ENCODE data around the gene NEU2.

NEU2 gene

DNA sequence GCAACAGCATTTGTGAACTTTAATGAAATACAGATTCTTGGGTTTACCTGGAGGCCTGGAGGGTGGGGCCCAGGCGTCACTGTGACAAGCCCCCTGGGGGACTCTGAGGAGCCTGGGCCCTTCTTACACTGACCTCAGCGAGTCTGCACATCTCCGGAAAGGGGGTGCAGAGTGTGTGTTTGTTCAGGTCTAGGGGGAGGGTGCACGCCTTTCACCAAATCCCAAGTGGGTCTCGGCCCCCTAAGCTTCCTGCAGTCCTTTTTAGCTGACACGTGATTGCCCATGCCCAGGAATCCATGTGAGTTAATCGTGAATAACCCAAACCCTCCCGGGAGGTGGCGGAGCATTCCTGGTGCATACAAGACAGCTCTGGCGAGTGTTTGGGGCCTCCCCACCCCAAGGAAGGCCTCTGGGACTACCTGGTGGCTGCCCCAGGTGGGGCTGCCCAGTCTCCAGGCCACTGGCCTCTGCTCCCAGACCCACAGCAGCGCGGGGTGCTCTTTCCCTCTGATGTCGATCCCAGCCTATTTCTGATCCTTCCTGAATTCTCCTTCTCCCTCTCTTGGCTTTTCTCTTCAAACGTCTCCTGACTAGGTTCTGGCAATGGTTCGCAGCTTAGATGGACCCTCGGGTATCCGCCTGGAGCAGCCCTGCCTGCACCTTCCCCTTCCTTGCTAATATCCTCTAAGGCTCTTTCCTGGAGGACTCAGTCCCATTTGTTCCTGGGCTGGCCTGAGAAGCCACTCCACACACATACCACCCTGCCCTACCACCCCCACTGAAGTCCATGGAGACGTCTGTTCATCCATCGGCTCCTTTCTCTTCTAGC lies 29.4 kb upstream of the NEU2 start:
- DNase-seq (ENCODE audit: low read depth): no peak
- no peak overlapping the region for H3K4me3 ChIP-seq (ENCODE audit: low read depth, low read length)
- TF ChIP-seq, protein P1, sequence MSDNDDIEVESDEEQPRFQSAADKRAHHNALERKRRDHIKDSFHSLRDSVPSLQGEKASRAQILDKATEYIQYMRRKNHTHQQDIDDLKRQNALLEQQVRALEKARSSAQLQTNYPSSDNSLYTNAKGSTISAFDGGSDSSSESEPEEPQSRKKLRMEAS (IDR thresholded peaks at IDR 0.05; ENCODE audit: low read depth, low read length): no peak
- TF ChIP-seq, protein P2, sequence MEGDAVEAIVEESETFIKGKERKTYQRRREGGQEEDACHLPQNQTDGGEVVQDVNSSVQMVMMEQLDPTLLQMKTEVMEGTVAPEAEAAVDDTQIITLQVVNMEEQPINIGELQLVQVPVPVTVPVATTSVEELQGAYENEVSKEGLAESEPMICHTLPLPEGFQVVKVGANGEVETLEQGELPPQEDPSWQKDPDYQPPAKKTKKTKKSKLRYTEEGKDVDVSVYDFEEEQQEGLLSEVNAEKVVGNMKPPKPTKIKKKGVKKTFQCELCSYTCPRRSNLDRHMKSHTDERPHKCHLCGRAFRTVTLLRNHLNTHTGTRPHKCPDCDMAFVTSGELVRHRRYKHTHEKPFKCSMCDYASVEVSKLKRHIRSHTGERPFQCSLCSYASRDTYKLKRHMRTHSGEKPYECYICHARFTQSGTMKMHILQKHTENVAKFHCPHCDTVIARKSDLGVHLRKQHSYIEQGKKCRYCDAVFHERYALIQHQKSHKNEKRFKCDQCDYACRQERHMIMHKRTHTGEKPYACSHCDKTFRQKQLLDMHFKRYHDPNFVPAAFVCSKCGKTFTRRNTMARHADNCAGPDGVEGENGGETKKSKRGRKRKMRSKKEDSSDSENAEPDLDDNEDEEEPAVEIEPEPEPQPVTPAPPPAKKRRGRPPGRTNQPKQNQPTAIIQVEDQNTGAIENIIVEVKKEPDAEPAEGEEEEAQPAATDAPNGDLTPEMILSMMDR (IDR thresholded peaks at IDR 0.05; ENCODE audit: low read depth, low read length): no peak
- no peak for TF ChIP-seq POLR2A (IDR thresholded peaks at IDR 0.05; ENCODE audit: extremely low read depth, insufficient read length)
- TF ChIP-seq MYC (IDR thresholded peaks at IDR 0.05; ENCODE audit: low read depth, low read length): no peak

DNA sequence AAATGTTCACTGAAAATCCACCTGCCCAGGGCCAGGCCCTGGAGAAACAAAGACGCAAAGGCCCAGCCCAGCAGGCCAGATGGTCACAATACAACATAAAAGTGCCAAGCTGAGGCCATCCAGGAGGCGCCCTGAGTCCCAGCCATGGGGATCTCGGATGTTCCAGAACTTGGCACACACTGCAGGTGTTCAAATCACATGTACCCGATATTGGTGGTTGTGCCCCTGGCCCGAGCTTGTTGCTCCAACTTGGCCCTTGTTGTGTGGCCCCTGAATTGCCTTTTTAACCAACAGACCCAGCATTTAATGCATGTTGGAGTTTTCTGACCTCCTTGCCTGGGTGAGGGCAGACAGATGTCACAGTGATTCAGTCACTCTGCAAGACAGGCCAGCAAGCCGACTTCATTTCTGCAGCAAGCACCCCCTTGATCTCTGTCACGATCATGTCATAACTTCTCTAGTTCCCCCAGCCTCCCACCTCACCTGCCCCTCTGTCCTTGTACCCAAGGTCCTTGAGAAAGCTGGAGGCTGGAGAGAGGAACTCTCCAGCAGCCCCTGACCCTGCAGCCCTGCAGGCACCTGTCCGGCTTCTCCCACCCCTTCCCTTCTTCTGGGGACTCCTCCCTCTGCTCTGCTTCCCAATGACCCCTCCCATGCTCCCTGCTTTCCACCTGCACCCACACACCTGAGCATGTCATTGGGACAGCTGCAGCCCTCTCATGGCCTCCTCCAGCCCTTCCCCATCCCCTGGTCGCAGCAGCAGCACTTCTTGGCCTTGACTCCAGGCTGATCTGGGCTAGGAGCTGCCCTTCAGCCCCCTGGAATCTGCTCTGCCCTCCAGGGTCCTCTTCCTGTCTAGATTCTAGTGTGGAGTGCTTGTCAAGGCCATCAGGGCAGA lies 28.6 kb upstream of the NEU2 start:
- TF ChIP-seq MYC (IDR thresholded peaks at IDR 0.05; ENCODE audit: low read depth, low read length) (no peak), POLR2A (IDR thresholded peaks at IDR 0.05; ENCODE audit: extremely low read depth, insufficient read length) (no peak)
- TF ChIP-seq, protein P1 (IDR thresholded peaks at IDR 0.05; ENCODE audit: low read depth, low read length): no peak
- TF ChIP-seq, protein P2 (IDR thresholded peaks at IDR 0.05; ENCODE audit: low read depth, low read length): no peak
- no peak for DNase-seq (ENCODE audit: low read depth)
- no peak overlapping the region for H3K4me3 ChIP-seq (ENCODE audit: low read depth, low read length)

DNA sequence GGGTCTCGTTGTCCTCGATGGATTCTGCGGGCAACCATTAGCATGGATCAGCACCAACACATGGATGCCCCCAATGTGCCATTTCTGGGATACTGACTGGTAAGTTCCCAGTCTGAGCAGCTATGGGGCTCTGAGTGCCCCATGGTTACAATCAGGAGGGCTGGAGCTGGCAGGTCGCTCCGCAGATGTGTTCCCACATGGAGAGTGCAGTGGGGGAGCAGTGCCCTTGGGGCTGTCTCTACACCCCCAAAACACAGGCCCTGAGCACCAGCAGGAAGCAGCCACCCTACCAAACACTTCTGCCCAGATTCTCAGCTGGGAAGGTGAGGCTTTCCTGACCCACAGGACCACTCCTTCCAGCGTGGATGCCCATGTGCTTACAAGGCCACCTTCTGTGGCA lies 27.4 kb upstream of the NEU2 start:
- no peak overlapping the region for H3K4me3 ChIP-seq (ENCODE audit: low read depth, low read length)
- TF ChIP-seq, protein P1 (IDR thresholded peaks at IDR 0.05; ENCODE audit: low read depth, low read length): no peak
- TF ChIP-seq MYC (IDR thresholded peaks at IDR 0.05; ENCODE audit: low read depth, low read length) (no peak), POLR2A (IDR thresholded peaks at IDR 0.05; ENCODE audit: extremely low read depth, insufficient read length) (no peak)
- TF ChIP-seq, protein P2 (IDR thresholded peaks at IDR 0.05; ENCODE audit: low read depth, low read length): no peak
- no peak for DNase-seq (ENCODE audit: low read depth)

DNA sequence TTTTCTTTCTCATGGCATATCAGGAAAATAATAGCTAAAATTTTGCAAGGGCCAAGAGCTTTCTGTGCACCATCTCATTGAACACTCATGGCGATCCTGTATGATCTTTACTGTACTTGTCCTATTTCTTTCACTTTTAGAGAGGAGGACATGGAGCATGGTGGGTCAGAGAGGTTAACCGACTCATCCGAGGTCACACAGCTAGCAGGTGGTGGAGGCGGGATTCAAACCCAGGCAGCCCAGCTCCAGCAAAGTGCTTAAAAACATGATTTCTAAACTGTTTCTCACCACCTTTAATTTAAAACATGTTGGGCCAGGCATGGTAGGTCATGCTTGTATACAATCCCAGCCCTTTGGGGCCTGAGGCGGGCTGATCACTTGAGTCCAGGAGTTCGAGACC lies 25.8 kb upstream of the NEU2 start:
- H3K4me3 ChIP-seq (ENCODE audit: low read depth, low read length): no peak overlapping the region
- TF ChIP-seq, protein P2 (IDR thresholded peaks at IDR 0.05; ENCODE audit: low read depth, low read length): no peak
- TF ChIP-seq MYC (IDR thresholded peaks at IDR 0.05; ENCODE audit: low read depth, low read length): no peak
- TF ChIP-seq, protein P1 (IDR thresholded peaks at IDR 0.05; ENCODE audit: low read depth, low read length): no peak
- TF ChIP-seq POLR2A (IDR thresholded peaks at IDR 0.05; ENCODE audit: extremely low read depth, insufficient read length): no peak
- no peak for DNase-seq (ENCODE audit: low read depth)

DNA sequence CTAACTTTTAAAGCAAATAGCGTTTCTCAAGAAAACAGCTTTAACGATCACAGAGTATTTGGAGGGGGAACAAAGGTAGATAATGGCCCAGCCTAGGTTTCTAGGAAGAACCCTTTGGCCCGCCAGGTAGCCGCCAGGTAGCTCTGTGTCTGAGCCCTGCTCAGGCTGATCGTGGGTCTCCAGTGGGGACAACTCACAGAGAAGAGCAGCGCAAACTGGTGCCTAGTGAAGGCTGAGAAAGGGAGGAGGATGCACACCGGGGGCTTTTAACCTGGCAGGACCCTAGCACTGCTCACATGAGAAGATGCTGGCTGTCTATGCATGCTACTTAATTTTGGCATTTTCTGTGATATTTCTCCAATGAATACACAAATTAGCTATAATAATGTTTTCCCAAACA lies 25.2 kb upstream of the NEU2 start:
- DNase-seq (ENCODE audit: low read depth): no peak
- TF ChIP-seq, protein P1 (IDR thresholded peaks at IDR 0.05; ENCODE audit: low read depth, low read length): no peak
- no peak overlapping the region for H3K4me3 ChIP-seq (ENCODE audit: low read depth, low read length)

DNA sequence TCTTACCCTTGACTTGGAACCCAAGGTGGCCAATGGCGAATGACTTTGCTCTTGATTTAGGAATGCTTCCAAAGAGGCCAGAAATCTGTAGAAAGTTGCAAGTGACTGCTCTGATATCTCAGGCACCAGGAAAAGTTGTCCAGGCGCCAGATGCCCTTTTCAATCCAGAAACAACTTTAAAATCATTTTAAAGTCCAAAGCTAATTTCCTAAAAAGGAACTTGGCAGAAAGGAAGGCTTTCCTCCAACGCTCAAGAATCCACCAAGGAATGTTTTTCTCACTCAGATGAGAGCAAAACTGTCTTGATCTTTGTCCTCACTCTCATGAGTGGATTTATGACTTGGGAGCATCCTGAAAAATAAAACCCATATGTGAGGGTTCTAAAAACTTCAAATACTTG lies 24.7 kb upstream of the NEU2 start:
- H3K4me3 ChIP-seq (ENCODE audit: low read depth, low read length): no peak overlapping the region
- no peak for TF ChIP-seq MYC (IDR thresholded peaks at IDR 0.05; ENCODE audit: low read depth, low read length)
- no peak for TF ChIP-seq POLR2A (IDR thresholded peaks at IDR 0.05; ENCODE audit: extremely low read depth, insufficient read length)
- TF ChIP-seq, protein P2 (IDR thresholded peaks at IDR 0.05; ENCODE audit: low read depth, low read length): no peak
- TF ChIP-seq, protein P1 (IDR thresholded peaks at IDR 0.05; ENCODE audit: low read depth, low read length): no peak
- no peak for DNase-seq (ENCODE audit: low read depth)

All from NB4 (cell line).